ENCODE data around the gene GATA5. TPM values are rescaled to one million over a fixed set of nuclear protein-coding genes. Genes with fewer than 3 reads are reported as not detected.

Gene GATA5
- polyA plus RNA-seq, 2 donors, result 0.01 to 0.04 TPM

DNA sequence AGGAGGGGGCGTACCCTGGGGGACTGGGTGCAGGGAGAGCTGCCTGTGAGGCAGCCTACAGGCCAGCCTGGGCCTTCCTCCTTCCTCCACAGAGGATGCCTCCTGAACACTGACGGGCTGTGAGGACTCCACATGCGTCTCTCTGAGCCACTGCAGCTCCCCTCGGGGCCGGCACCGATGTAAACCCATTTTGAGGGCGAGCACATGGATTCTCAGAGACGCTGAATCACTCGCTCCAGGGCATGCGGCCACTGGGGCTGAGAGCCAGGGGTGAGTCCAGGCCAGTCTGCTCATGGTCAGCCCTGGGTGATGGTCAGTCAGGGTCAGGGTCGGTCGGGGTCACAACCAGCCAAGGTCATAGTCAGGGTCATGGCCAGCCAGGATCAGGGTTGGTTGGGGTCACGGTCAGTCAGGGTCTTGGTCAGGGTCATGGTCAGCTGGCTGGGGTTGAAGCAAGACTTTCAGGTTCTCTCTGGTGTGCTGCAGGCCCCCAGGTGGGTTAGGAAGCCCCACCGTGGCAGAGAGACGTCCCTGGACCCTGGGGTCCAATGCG, 33.7 kb downstream of the GATA5 start:
- peaks cover 0 to 3% of the 10 kb centered on the region in 2 donors for H3K4me1 ChIP-seq (ENCODE audit: control insufficient read depth in 2 of 2, insufficient read depth in 2 of 2, low read length in 1 of 2)
- no peaks in the 10 kb centered on the region for H3K36me3 ChIP-seq (ENCODE audit: control insufficient read depth in 2 of 2, insufficient read depth in 2 of 2, low read length in 1 of 2)
- no peak overlapping the region for H3K27ac ChIP-seq (ENCODE audit: low read depth in 2 of 2, low read length in 1 of 2)
- peaks cover 0 to 3% of the 10 kb centered on the region in 2 donors for H3K27me3 ChIP-seq (ENCODE audit: control insufficient read depth in 1 of 2, insufficient read depth in 2 of 2, low read length in 2 of 2)
- no peak overlapping the region for H3K4me3 ChIP-seq (ENCODE audit: low read depth in 1 of 2, low read length in 2 of 2)
- 79 to 81% methylated on average over 15 to 16 of the region's 16 CpGs for WGBS, 2 donors
- H3K9me3 ChIP-seq (ENCODE audit: control insufficient read depth in 2 of 2, insufficient read depth in 1 of 2, low read depth in 1 of 2, low read length in 1 of 2), result no peaks in the 10 kb centered on the region

DNA sequence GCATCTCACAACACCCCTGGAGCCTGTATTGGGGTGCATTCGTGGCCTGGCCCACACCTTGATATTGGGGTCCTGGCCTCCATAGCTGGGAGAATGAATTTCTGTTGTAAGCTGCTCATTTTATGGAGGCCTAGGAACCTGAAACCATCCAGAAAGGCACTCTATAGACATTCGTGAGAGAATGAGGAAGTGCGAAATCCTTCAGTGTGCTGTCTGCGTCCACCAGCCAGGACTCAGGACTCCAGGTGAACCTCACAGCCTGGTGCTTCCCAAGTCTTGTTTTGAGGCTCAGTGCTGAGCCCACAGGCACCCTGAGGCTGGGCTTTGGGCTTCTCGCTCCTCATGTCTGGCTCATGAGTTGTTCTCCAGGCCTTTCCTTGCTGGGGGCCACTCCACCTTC, 36.6 kb downstream of the GATA5 start:
- peaks cover 0 to 3% of the 10 kb centered on the region in 2 donors for H3K4me1 ChIP-seq (ENCODE audit: control insufficient read depth in 2 of 2, insufficient read depth in 2 of 2, low read length in 1 of 2)
- 66 to 72% methylated on average over 5 of the region's 5 CpGs for WGBS, 2 donors
- no peak overlapping the region for H3K27ac ChIP-seq (ENCODE audit: low read depth in 2 of 2, low read length in 1 of 2)
- no peaks in the 10 kb centered on the region for H3K9me3 ChIP-seq (ENCODE audit: control insufficient read depth in 2 of 2, insufficient read depth in 1 of 2, low read depth in 1 of 2, low read length in 1 of 2)
- no peak overlapping the region for H3K4me3 ChIP-seq (ENCODE audit: low read depth in 1 of 2, low read length in 2 of 2)
- H3K36me3 ChIP-seq (ENCODE audit: control insufficient read depth in 2 of 2, insufficient read depth in 2 of 2, low read length in 1 of 2), result no peaks in the 10 kb centered on the region
- peaks cover 0 to 3% of the 10 kb centered on the region in 2 donors for H3K27me3 ChIP-seq (ENCODE audit: control insufficient read depth in 1 of 2, insufficient read depth in 2 of 2, low read length in 2 of 2)

DNA sequence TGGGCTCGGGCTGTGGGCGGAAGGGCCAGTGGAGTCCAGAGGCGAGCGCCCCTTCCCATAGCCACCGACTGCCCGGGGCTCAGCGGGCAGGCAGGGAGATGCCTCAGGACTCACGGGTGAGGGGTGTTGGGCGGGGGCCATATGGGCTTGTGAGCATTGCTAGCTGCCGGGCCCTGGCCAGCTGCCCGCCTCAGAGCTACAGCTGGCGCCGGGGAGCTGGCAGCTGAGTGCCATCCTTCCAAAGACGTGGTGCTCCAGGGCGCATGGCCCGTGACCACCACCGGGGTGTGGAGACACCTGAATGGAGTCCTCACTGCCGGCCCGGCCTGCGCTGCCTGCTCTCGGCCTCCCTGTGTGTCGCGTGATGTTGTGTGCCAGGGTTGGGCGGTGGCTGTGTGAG, 37.9 kb downstream of the GATA5 start:
- H3K4me1 ChIP-seq (ENCODE audit: control insufficient read depth in 2 of 2, insufficient read depth in 2 of 2, low read length in 1 of 2), result peaks cover 0 to 3% of the 10 kb centered on the region in 2 donors
- H3K27me3 ChIP-seq (ENCODE audit: control insufficient read depth in 1 of 2, insufficient read depth in 2 of 2, low read length in 2 of 2), result peaks cover 0 to 3% of the 10 kb centered on the region in 2 donors
- WGBS, 2 donors, result 46 to 56% methylated on average over 24 of the region's 24 CpGs
- H3K27ac ChIP-seq (ENCODE audit: low read depth in 2 of 2, low read length in 1 of 2), result no peak overlapping the region
- H3K4me3 ChIP-seq (ENCODE audit: low read depth in 1 of 2, low read length in 2 of 2), result no peak overlapping the region
- H3K36me3 ChIP-seq (ENCODE audit: control insufficient read depth in 2 of 2, insufficient read depth in 2 of 2, low read length in 1 of 2), result no peaks in the 10 kb centered on the region
- H3K9me3 ChIP-seq (ENCODE audit: control insufficient read depth in 2 of 2, insufficient read depth in 1 of 2, low read depth in 1 of 2, low read length in 1 of 2), result no peaks in the 10 kb centered on the region

DNA sequence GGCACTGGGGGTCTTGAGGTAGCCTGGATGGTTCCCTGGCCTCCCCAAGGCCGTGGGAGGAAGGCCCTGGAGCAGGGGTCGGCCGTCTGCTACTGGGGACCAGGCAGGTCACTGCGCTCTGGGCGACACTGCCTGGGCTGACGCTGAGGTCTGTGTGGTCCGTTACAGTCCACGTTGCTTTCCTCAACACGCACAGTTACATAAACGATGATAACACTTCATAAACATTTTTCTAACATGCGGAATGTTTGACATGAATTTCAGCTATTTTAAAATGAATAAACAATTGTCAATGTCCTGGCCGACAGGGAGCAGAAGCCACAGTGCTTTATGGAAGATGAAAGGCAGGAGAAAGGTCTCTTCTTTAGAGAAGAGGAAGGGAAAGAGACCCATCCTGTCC, 38.3 kb downstream of the GATA5 start:
- H3K36me3 ChIP-seq (ENCODE audit: control insufficient read depth in 2 of 2, insufficient read depth in 2 of 2, low read length in 1 of 2), result no peaks in the 10 kb centered on the region
- 55 to 68% methylated on average over 12 of the region's 12 CpGs for WGBS, 2 donors
- H3K9me3 ChIP-seq (ENCODE audit: control insufficient read depth in 2 of 2, insufficient read depth in 1 of 2, low read depth in 1 of 2, low read length in 1 of 2), result no peaks in the 10 kb centered on the region
- H3K4me1 ChIP-seq (ENCODE audit: control insufficient read depth in 2 of 2, insufficient read depth in 2 of 2, low read length in 1 of 2), result peaks cover 0 to 3% of the 10 kb centered on the region in 2 donors
- H3K4me3 ChIP-seq (ENCODE audit: low read depth in 1 of 2, low read length in 2 of 2), result no peak overlapping the region
- no peak overlapping the region for H3K27ac ChIP-seq (ENCODE audit: low read depth in 2 of 2, low read length in 1 of 2)
- peaks cover 0 to 3% of the 10 kb centered on the region in 2 donors for H3K27me3 ChIP-seq (ENCODE audit: control insufficient read depth in 1 of 2, insufficient read depth in 2 of 2, low read length in 2 of 2)

DNA sequence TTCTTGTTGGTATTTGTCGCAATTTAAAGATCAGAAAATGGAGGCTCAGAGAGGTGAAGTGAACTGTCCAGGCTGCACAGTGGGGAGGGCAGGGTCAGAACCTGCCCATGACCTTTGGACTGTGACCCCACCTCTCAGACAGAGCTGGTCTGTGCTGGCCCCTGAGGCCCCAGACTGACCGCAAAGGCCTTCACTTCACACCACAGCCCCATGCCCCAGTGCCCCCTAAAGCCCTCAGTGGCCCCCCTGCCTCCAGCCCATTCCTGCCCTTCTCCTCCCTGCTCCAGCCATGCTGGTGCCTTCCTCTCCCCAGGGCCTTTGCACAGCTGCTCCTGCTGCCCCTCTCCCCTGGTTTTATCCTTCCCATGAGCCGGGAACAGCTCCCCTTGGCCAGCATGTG, 39.1 kb downstream of the GATA5 start:
- Histone ChIP-seq H3K4me1 (ENCODE audit: control insufficient read depth in 2 of 2, insufficient read depth in 2 of 2, low read length in 1 of 2) (peaks cover 0 to 3% of the 10 kb centered on the region in 2 donors), H3K9me3 (ENCODE audit: control insufficient read depth in 2 of 2, insufficient read depth in 1 of 2, low read depth in 1 of 2, low read length in 1 of 2) (no peaks in the 10 kb centered on the region), H3K27me3 (ENCODE audit: control insufficient read depth in 1 of 2, insufficient read depth in 2 of 2, low read length in 2 of 2) (peaks cover 0 to 3% of the 10 kb centered on the region in 2 donors), H3K36me3 (ENCODE audit: control insufficient read depth in 2 of 2, insufficient read depth in 2 of 2, low read length in 1 of 2) (no peaks in the 10 kb centered on the region), H3K4me3 (ENCODE audit: low read depth in 1 of 2, low read length in 2 of 2) (no peak overlapping the region), H3K27ac (ENCODE audit: low read depth in 2 of 2, low read length in 1 of 2) (no peak overlapping the region)
- WGBS, 2 donors, result 89 to 96% methylated on average over 3 of the region's 3 CpGs

DNA sequence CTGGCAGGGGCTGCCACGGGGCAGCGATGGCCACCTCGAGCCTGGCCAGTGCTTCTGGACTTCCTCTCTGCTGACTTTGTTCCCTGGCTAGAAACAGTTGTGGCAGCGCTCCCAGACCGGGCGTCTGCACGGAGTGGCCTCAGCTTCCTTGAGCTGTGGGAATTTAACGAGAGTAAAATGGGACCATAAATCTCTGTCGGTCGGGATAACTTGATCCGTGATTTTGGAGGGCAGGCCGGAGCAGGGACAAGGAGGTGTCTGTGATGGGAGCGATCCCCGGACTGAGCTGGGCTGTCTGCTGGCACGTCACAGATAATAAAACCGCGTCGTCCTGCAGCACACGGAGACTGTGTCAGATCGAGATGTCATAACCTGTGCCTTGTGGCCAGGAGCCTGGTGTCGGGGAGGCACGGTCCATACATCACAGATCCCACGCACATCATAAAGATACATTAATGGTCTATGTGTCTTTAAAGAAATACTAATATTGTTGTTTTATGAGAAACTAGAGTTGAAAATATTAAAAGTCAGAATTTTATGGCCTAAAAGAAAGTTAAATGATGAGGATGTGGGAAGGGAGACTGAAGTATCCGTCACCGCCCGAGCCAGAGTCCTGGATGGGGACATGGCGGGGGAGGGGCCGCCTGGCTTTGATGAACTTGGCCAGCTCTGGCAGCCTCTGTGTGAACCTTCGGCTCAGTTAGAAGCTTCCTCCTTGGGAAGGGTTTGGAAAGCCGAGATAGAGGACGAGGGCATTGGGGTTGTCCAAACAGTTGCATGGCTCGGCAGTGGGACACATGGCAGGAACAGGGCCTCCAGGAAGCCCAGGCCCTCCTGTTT, 41.9 kb downstream of the GATA5 start:
- 47 to 55% methylated on average over 32 of the region's 32 CpGs for WGBS, 2 donors
- Histone ChIP-seq H3K27me3 (ENCODE audit: control insufficient read depth in 1 of 2, insufficient read depth in 2 of 2, low read length in 2 of 2) (peaks cover 0 to 3% of the 10 kb centered on the region in 2 donors), H3K9me3 (ENCODE audit: control insufficient read depth in 2 of 2, insufficient read depth in 1 of 2, low read depth in 1 of 2, low read length in 1 of 2) (no peaks in the 10 kb centered on the region), H3K4me3 (ENCODE audit: low read depth in 1 of 2, low read length in 2 of 2) (no peak overlapping the region), H3K36me3 (ENCODE audit: control insufficient read depth in 2 of 2, insufficient read depth in 2 of 2, low read length in 1 of 2) (no peaks in the 10 kb centered on the region), H3K27ac (ENCODE audit: low read depth in 2 of 2, low read length in 1 of 2) (no peak overlapping the region), H3K4me1 (ENCODE audit: control insufficient read depth in 2 of 2, insufficient read depth in 2 of 2, low read length in 1 of 2) (peaks cover 0 to 3% of the 10 kb centered on the region in 2 donors)

DNA sequence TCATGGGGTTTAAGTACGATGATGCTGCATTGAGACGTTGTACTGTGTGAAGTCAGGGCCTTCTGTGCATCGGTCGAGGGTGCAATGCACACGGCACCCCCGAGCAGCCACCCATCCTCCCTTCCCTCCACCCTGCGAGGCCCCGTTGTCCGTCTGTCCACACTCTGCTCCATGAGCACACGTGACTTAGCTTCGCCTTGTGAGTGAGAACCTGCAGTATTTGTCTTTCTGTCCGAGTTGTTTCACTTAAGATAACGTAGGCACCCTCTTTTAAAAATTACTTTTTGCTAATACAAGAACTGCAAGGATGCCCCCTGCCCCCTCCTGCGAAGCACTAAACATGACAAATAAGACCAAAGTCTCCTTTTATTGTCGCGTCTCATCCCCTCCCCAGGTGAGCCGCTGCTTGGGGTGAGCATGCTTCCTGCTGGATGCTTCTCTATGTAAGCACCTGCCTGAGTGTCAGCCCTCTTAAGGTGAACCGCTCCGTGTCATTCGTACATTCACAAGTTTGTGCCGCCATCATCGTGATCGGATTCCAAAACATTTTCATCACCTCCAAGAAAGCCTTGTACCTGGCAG, 44.8 kb downstream of the GATA5 start:
- 63 to 72% methylated on average over 23 of the region's 23 CpGs for WGBS, 2 donors
- no peaks in the 10 kb centered on the region for H3K9me3 ChIP-seq (ENCODE audit: control insufficient read depth in 2 of 2, insufficient read depth in 1 of 2, low read depth in 1 of 2, low read length in 1 of 2)
- H3K4me3 ChIP-seq (ENCODE audit: low read depth in 1 of 2, low read length in 2 of 2), result no peak overlapping the region
- peaks cover 8 to 15% of the 10 kb centered on the region in 2 donors for H3K4me1 ChIP-seq (ENCODE audit: control insufficient read depth in 2 of 2, insufficient read depth in 2 of 2, low read length in 1 of 2)
- H3K27me3 ChIP-seq (ENCODE audit: control insufficient read depth in 1 of 2, insufficient read depth in 2 of 2, low read length in 2 of 2), result no peaks in the 10 kb centered on the region
- H3K36me3 ChIP-seq (ENCODE audit: control insufficient read depth in 2 of 2, insufficient read depth in 2 of 2, low read length in 1 of 2), result no peaks in the 10 kb centered on the region
- no peak overlapping the region for H3K27ac ChIP-seq (ENCODE audit: low read depth in 2 of 2, low read length in 1 of 2)

DNA sequence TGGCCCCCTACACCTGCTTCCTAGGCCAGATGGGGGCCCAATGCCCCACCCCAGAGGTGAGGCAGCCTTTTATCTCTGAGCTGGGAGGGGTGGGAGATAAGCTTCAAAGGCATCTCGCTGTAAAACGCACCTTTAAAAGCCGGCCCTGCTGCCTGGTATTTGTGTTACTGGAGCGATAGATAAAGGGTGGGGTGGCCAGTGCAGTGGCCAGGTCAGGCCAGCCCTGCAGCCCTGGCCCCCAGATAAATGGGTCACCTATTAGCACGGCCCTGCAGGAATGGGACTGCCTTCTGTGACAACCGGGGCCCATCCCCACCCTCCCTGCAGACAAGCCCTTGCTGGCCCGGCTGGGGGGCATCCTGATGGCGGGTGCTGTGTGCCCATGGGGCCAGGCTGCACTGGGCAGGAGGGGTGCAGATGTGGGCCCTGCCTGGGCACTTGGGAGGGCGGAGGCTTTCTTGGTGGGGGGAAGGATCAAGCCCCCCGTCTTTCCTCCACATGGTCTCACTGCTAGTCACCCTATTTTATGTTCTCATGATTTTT, 45.4 kb downstream of the GATA5 start:
- Histone ChIP-seq H3K36me3 (ENCODE audit: control insufficient read depth in 2 of 2, insufficient read depth in 2 of 2, low read length in 1 of 2) (no peaks in the 10 kb centered on the region), H3K27me3 (ENCODE audit: control insufficient read depth in 1 of 2, insufficient read depth in 2 of 2, low read length in 2 of 2) (no peaks in the 10 kb centered on the region), H3K9me3 (ENCODE audit: control insufficient read depth in 2 of 2, insufficient read depth in 1 of 2, low read depth in 1 of 2, low read length in 1 of 2) (no peaks in the 10 kb centered on the region), H3K27ac (ENCODE audit: low read depth in 2 of 2, low read length in 1 of 2) (no peak overlapping the region), H3K4me1 (ENCODE audit: control insufficient read depth in 2 of 2, insufficient read depth in 2 of 2, low read length in 1 of 2) (peaks cover 8 to 18% of the 10 kb centered on the region in 2 donors), H3K4me3 (ENCODE audit: low read depth in 1 of 2, low read length in 2 of 2) (no peak overlapping the region)
- WGBS, 2 donors, result 52 to 65% methylated on average over 10 of the region's 10 CpGs

DNA sequence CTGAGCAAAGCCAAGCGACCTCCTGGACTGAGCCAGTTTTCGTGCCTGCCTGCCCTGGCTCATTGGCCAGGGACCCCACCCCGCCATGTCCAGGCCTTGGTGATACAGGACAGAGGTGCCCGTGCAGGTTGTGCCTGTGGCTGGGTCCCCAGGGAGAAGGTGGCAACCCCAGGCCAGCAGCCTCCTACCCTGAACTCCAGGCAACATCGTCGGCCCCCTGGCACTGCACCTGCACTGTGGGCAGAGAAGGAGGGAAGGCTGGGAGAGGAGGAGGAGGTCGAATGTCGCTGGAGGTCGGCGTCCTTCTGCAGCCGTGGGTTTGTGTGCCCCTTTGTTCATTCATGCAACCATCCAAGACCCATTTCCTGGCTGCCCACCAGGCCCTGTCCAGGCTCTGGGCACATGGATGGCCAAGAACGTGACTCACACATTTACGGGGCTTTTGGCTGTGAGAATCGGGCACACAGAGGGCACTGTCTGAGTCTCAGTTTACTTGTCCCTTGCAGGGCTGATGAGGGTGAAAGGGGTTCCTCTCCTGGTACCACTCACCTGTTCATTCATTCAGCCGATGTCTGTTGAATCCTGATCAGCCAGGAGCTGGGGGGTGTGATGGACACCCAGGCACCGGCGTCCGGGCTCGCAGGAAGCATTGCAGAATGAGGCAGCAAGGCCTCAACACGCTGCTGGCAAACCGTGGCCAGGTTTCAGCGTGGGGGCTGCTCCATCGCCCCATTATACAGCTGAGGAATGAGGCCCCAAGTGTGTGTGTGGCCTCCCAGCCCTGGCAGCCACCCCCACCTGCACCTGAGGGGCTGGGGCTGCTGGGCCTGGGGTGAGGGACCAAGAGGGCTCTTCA, 46.1 kb downstream of the GATA5 start:
- 75 to 83% methylated on average over 21 to 23 of the region's 23 CpGs for WGBS, 2 donors
- Histone ChIP-seq H3K27ac (ENCODE audit: low read depth in 2 of 2, low read length in 1 of 2) (no peak overlapping the region), H3K27me3 (ENCODE audit: control insufficient read depth in 1 of 2, insufficient read depth in 2 of 2, low read length in 2 of 2) (no peaks in the 10 kb centered on the region)

More for the DNA sequence above, 46.1 kb downstream of the GATA5 start:
- Histone ChIP-seq H3K9me3 (ENCODE audit: control insufficient read depth in 2 of 2, insufficient read depth in 1 of 2, low read depth in 1 of 2, low read length in 1 of 2) (no peaks in the 10 kb centered on the region), H3K4me1 (ENCODE audit: control insufficient read depth in 2 of 2, insufficient read depth in 2 of 2, low read length in 1 of 2) (peaks cover 8 to 21% of the 10 kb centered on the region in 2 donors), H3K36me3 (ENCODE audit: control insufficient read depth in 2 of 2, insufficient read depth in 2 of 2, low read length in 1 of 2) (peaks cover 0 to 4% of the 10 kb centered on the region in 2 donors), H3K4me3 (ENCODE audit: low read depth in 1 of 2, low read length in 2 of 2) (no peak overlapping the region)

All from esophagus (tissue), 2 donors.